OCI-LY3 (cell line): Measurements from ENCODE around the gene PEX10.

Experiments
- H2AFZ ChIP-seq: fragments of 200-600, 300-600 bp; shearing (Covaris generic); 2 replicates; pipeline ENCODE4 v1.6.0; 2014; ENCODE audit warnings: antibody characterized with exemption, low read depth, low read length
- H3K27ac ChIP-seq: fragments of 200-600, 300-600 bp; sonication (generic); 2 replicates; pipeline ENCODE4 v1.5.1; 2014; ENCODE audit warnings: mild to moderate bottlenecking, low read length, moderate library complexity, mixed read lengths
- H3K27me3 ChIP-seq: fragments of 200-600, 300-600 bp; sonication (generic); 2 replicates; pipeline ENCODE4 v1.6.1; 2014; ENCODE audit warnings: low read depth, low read length, mixed read lengths
- H3K36me3 ChIP-seq: fragments of 200-600, 300-600 bp; sonication (generic); replicated peaks from 2 replicates; pipeline ENCODE3; 2014; ENCODE audit warnings: low read depth, low read length, mixed read lengths
- H3K4me1 ChIP-seq: fragments of 300-600, 200-600 bp; sonication (generic); 2 replicates; pipeline ENCODE4 v1.6.1; 2014; ENCODE audit warnings: low read length, mixed read lengths
- H3K4me2 ChIP-seq: fragments of 200-600, 300-600 bp; sonication (generic); 2 replicates; pipeline ENCODE4 v1.6.1; 2014; ENCODE audit warnings: low read length, mixed read lengths
- H3K4me3 ChIP-seq: fragments of 300-600, 200-600 bp; sonication (generic); 2 replicates; pipeline ENCODE4 v1.5.1; 2014; ENCODE audit warnings: antibody characterized with exemption, mild to moderate bottlenecking, low read length, moderate library complexity
- H3K79me2 ChIP-seq: fragments of 300-600, 200-600 bp; shearing (Covaris generic); 2 replicates; pipeline ENCODE4 v1.6.1; 2014; ENCODE audit warnings: mild to moderate bottlenecking, low read length, mixed read lengths
- H3K9ac ChIP-seq: fragments of 300-600, 200-600 bp; shearing (Covaris generic); 2 replicates; pipeline ENCODE4 v1.6.0; 2014; ENCODE audit warnings: mild to moderate bottlenecking, low read length, moderate library complexity
- H3K9me3 ChIP-seq: fragments of 200-600, 300-600 bp; shearing (Covaris generic); 2 replicates; pipeline ENCODE4 v1.6.1; 2014; ENCODE audit warnings: low read length, mixed read lengths; ENCODE audit not compliant: insufficient read depth
- H4K20me1 ChIP-seq: fragments of 200-600, 300-600 bp; sonication (generic); 2 replicates; pipeline ENCODE4 v1.6.1; 2016; ENCODE audit warnings: low read length, mixed read lengths; ENCODE audit not compliant: insufficient read depth
- CTCF ChIP-seq: fragments of 200-600, 300-600 bp; sonication (generic); IDR thresholded peaks from 2 replicates; pipeline ENCODE4 v1.5.1; 2014; ENCODE audit warnings: antibody characterized with exemption, low read length, low read depth
- EZH2phosphoT487 ChIP-seq: fragments of 200-600 bp; shearing (Covaris generic); IDR thresholded peaks from 2 replicates; pipeline ENCODE4 v1.6.1; 2018; ENCODE audit warnings: antibody characterized with exemption, mixed run types, low read depth

PEX10 gene

DNA sequence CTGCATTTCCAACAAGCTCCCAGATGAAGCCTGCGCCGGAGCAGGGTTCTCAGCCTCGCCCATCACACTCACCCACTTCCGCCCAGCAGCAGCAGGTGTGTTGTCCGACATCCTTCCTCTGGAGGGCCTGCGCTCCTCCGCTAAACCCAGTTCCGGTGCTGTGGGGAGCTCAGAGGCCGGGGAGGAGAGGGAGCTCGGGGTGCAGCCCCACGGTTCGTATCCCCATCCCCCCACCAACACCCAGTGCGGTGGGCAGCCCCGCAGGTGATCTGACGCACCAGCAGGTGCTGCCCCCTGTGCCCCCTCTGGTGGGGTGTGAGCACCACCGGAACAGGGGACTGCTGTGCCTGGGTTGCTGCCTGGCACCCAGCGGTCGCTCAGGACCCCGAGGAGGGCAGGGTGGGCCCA, 3.4 kb upstream of the PEX10 start:
- Histone ChIP-seq H3K27me3 (peaks cover 14% of the 10 kb centered on the region; the same call in 1 of the 2 replicates), H3K9me3 (no peaks in the 10 kb centered on the region), H3K4me2 (peak overlapping the region; percentile 76), H4K20me1 (no peaks in the 10 kb centered on the region), H3K9ac (peak overlapping the region; percentile 50), H3K27ac (no peak overlapping the region), H3K4me1 (peaks cover 34% of the 10 kb centered on the region), H3K36me3 (no peaks in the 10 kb centered on the region), H2AFZ (no peak overlapping the region), H3K4me3 (peak overlapping the region; percentile 72), H3K79me2 (peaks cover 22% of the 10 kb centered on the region)
- TF ChIP-seq EZH2phosphoT487 (no peak), CTCF (peak; percentile 17; the same call in 1 of the 2 replicates)

- Histone ChIP-seq H3K36me3 (no peaks in the 10 kb centered on the region), H3K27ac (no peak overlapping the region), H3K4me2 (peak overlapping the region; percentile 76), H3K79me2 (peaks cover 22% of the 10 kb centered on the region), H3K4me1 (peaks cover 34% of the 10 kb centered on the region), H3K4me3 (peak overlapping the region; percentile 72), H2AFZ (no peak overlapping the region), H3K27me3 (peaks cover 14% of the 10 kb centered on the region; the same call in 1 of the 2 replicates), H3K9ac (peak overlapping the region; percentile 50), H4K20me1 (no peaks in the 10 kb centered on the region), H3K9me3 (no peaks in the 10 kb centered on the region)
- TF ChIP-seq CTCF (no peak), EZH2phosphoT487 (no peak)
Measured at GRCh38 chr1:2415337-2415736, 3.0 kb upstream of the PEX10 start.

DNA sequence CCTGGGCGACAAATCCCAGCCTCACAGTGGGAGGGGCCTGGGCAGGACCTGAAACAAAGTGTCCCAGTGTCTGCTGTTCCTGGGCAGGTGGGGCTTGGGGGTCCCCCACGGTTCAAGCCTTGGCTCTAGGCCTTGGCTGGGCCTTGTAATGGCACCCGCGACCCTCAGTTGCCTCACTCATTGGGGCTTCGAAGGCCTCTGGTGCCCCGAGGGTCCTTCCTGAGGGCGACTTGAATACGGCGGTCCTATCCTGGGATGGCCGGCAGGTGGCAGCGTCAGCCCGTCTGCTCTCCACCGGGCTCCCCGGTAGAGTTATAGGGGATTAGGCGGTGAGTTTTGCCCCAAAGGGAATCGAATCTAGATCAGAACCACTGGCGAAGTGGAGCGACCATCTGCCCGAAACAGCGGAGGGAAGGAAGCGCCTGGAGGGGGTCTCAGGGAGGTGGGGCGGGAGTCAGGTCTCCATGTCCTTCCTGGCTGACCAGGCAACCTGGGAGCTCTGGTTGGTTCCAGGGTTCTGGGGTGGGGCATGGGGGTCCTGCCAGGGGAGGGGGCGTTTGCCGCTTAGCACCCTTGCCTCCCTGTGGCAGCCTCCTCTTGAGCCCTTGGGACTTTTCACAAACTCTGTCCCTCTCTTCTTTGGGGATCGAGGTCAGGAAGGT, 2.1 kb upstream of the PEX10 start:
- Histone ChIP-seq H3K79me2 (peaks cover 22% of the 10 kb centered on the region), H3K9me3 (no peaks in the 10 kb centered on the region), H3K27me3 (peaks cover 14% of the 10 kb centered on the region; the same call in 1 of the 2 replicates), H3K36me3 (no peaks in the 10 kb centered on the region), H3K9ac (peak overlapping the region; percentile 86), H3K27ac (peak overlapping the region; percentile 61), H4K20me1 (no peaks in the 10 kb centered on the region), H3K4me2 (peak overlapping the region; percentile 94), H3K4me3 (peak overlapping the region; percentile 80), H2AFZ (no peak overlapping the region), H3K4me1 (peaks cover 34% of the 10 kb centered on the region)
- TF ChIP-seq CTCF (peak; percentile 87), EZH2phosphoT487 (no peak)

DNA sequence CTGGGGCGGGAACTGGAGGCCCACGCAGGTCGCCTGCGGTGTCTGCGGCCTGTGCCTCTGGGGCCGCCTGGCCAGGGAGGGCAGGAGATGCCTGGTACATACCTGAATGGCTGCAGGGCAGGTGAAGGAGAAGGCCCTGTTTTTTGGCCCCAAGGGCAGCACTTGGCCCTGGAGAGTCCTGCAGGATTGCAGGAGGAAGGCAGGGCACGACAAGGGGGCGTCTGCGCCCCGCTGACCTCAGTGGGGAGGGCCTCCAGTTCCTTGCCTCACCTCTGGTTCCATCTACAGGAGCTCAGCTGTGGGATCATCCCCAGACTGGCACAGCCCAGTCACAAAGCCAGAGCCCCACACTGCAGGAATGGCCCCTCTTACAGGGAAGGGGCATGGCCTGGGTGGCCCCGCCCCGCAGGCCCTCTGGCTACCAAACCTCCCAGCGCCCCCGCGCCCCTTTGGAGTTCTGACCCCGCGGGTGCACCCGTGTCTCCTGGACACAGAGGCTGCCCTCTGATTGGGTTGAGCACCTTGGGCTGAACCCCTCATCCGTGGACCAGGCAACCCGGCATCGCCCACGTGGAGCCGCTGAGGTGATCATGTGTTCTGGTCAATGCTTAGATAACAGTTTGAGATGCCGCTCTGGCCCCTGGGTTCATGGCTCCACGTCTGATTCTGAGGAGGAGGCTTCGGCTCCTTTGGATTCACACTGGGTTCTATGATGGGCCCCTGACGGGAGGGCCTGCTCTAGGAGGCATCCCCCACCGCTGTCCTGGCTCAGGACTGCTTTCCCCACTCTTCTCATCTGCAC, 1.3 kb upstream of the PEX10 start:
- Histone ChIP-seq H3K36me3 (no peaks in the 10 kb centered on the region), H3K9me3 (no peaks in the 10 kb centered on the region), H3K27ac (peak overlapping the region; percentile 61), H3K9ac (peak overlapping the region; percentile 86), H3K79me2 (peaks cover 22% of the 10 kb centered on the region), H3K4me2 (peak overlapping the region; percentile 94), H2AFZ (no peak overlapping the region), H4K20me1 (no peaks in the 10 kb centered on the region), H3K4me3 (peak overlapping the region; percentile 80), H3K27me3 (peaks cover 14% of the 10 kb centered on the region; the same call in 1 of the 2 replicates), H3K4me1 (peaks cover 34% of the 10 kb centered on the region)
- TF ChIP-seq CTCF (no peak), EZH2phosphoT487 (no peak)
